Chondrocyte (in vitro differentiated cells): ENCODE data around the gene VAV2. TPM values are rescaled to one million over a fixed set of nuclear protein-coding genes. Genes with fewer than 3 reads are reported as not detected.

ENCODE experiments used
- DNase-seq: peaks from one replicate; pipeline ENCODE4 v3.0.0; 2021; ENCODE audit warnings: mixed read lengths, low spot score
- H3K27ac Mint-ChIP-seq: one replicate; pipeline ENCODE4 v1.8.0; 2021; ENCODE audit warnings: mild to moderate bottlenecking, moderate library complexity, mixed read lengths; ENCODE audit not compliant: unreplicated experiment
- H3K27me3 Mint-ChIP-seq: 2 replicates; pipeline ENCODE4 v1.8.0; 2021; ENCODE audit warnings: low read depth, mixed read lengths
- H3K36me3 Mint-ChIP-seq: 2 replicates; pipeline ENCODE4 v1.8.0; 2021; ENCODE audit warnings: low read depth, mixed read lengths
- H3K4me1 Mint-ChIP-seq: 2 replicates; pipeline ENCODE4 v1.8.0; 2021; ENCODE audit warnings: low read depth, mild to moderate bottlenecking, mixed read lengths
- H3K4me3 Mint-ChIP-seq: one replicate; pipeline ENCODE4 v1.8.0; 2021; ENCODE audit warnings: mild to moderate bottlenecking, moderate library complexity, mixed read lengths; ENCODE audit not compliant: unreplicated experiment
- H3K9me3 Mint-ChIP-seq: 2 replicates; pipeline ENCODE4 v1.8.0; 2021; ENCODE audit warnings: low read depth, mixed read lengths
- CTCF ChIP-seq: fragments of 200-600 bp; sonication (generic); IDR thresholded peaks from 2 replicates; pipeline ENCODE4 v1.5.0; 2021; ENCODE audit warnings: antibody characterized with exemption, mild to moderate bottlenecking, moderate library complexity
- total RNA-seq: library from RNA; stranded (reverse); gene quantifications from 3 replicates; pipeline ENCODE4 v1.2.1, GENCODE V29; 2021

The VAV2 gene
- total RNA-seq, 1 donor from 2014 or later, result 17.7 TPM

DNA sequence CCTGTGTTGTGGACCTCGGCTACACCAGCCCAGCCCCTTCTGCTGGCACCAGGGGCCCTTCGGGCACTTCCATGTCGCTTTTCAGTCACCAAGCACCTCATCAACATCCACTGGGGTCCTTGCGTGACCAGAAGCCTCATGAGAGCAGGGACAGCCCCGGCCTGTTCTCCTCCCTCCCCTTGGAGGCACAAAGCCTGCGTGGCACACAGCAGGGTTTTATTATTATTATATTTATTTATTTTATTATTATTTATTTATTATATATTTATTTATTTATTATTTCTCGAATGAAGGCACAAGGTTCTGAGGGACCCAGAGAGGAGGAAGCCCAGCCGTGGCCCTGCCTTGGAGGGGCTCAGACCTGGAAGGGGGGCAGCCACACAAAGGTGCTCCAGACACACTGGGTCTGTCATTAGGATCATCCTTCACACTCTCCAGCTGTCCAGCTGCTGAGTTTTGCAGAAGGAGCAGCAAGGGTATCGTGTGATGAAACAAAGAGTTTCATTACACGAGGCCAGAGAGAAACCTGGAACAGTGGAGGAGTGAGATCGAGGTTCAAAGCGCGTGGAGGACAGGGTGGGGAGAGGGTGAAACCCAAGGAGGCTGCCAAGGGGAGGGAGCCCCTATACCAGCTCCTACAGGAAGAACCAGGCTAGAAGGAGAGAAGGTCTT, 5.2 kb downstream of the VAV2 start:
- Mint-ChIP-seq H3K27me3 (no peaks in the 10 kb centered on the region), H3K4me1 (peaks cover 20% of the 10 kb centered on the region), H3K36me3 (no peaks in the 10 kb centered on the region), H3K9me3 (no peaks in the 10 kb centered on the region), H3K4me3 (no peak overlapping the region), H3K27ac (peak overlapping the region; percentile 22)
- peak; percentile 50 for DNase-seq
- TF ChIP-seq CTCF, result no peak

- no peak overlapping the region for H3K4me3 Mint-ChIP-seq
- H3K27ac Mint-ChIP-seq, result no peak overlapping the region
- no peaks in the 10 kb centered on the region for H3K9me3 Mint-ChIP-seq
- peak; percentile 51 for DNase-seq
- no peaks in the 10 kb centered on the region for H3K36me3 Mint-ChIP-seq
- no peaks in the 10 kb centered on the region for H3K27me3 Mint-ChIP-seq
- TF ChIP-seq CTCF, result no peak
- H3K4me1 Mint-ChIP-seq, result peaks cover 20% of the 10 kb centered on the region
Observed at GRCh38 chr9:133986061-133986460, 6.1 kb downstream of the VAV2 start.

DNA sequence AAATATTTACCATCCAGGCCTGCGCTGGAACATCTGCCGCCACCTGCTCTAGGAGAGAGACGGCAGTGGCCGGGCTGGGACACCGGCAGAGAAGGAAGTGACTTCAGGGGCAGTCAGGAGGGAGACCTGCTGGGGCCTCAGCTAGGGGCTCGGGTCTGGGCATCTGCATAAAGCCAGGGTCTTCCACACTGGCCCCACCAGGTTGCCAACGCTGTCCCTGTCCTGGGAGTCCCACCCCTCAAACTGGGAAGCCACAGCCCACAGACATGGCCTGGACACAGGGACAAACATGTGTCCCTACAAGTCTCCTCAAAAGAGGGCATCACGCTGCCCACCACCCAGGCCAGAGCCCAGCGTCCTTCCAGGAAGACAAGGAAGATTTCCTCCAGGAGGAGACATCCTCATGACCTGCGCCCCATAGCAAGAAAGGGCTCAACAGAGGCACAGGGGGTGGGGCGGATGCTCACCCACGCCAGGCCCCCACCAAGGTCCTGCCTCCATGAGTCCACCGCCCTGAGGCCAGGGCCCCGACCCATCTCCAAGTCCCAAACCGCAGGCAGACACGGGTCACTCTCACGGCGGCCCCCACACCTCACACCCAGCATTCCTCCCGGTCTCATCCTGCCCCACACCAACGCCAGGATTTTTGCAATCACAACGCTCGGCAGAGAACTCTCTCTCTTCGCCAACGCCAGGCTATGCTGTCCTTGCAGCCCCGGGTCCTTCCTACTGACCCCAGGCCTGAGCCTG, 9.0 kb downstream of the VAV2 start:
- peaks cover 22% of the 10 kb centered on the region for H3K4me1 Mint-ChIP-seq
- H3K27me3 Mint-ChIP-seq, result no peaks in the 10 kb centered on the region
- H3K4me3 Mint-ChIP-seq, result no peak overlapping the region
- no peak overlapping the region for H3K27ac Mint-ChIP-seq
- H3K9me3 Mint-ChIP-seq, result no peaks in the 10 kb centered on the region
- TF ChIP-seq CTCF, result no peak
- H3K36me3 Mint-ChIP-seq, result no peaks in the 10 kb centered on the region
- DNase-seq, result peak; percentile 71

DNA sequence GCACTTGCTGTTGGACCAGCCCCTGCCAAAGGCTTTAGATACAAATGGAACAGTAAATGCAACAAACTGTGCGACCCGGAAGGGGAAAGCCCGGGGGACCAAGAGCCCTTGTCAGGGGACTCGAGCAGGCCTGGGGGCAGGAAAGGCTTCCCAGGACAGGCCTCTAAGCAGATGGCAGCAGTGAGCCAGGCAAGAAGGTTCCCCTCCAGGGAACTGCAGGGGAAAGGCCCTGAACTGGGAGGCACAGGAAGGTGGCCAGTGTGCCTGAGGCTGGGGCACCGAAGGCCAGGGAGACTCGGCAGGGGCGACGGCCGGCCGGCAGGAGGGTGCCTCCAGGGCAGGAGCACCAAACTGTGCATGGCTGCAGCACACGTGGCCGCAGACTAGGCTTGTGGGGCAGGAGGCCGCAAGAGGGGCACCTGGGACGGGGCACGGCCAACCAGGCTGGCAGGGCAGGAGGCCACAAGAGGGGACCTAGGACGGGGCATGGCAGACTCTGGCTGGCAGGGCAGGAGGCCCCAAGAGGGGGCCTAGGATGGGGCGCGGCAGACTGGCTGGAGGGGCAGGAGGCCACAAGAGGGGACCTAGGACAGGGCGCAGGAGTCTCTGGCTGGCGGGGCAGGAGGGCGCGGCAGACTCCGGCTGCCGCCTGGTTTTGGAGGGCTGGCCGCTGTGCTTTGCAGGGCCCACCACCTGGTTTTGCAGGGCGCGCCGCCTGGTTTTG, 10.0 kb downstream of the VAV2 start:
- no peak overlapping the region for H3K27ac Mint-ChIP-seq
- no peaks in the 10 kb centered on the region for H3K9me3 Mint-ChIP-seq
- no peak overlapping the region for H3K4me3 Mint-ChIP-seq
- no peaks in the 10 kb centered on the region for H3K36me3 Mint-ChIP-seq
- no peaks in the 10 kb centered on the region for H3K27me3 Mint-ChIP-seq
- peaks cover 22% of the 10 kb centered on the region for H3K4me1 Mint-ChIP-seq
- no peak for TF ChIP-seq CTCF
- DNase-seq, result peak; percentile 66

- no peaks in the 10 kb centered on the region for H3K9me3 Mint-ChIP-seq
- no peaks in the 10 kb centered on the region for H3K27me3 Mint-ChIP-seq
- H3K4me1 Mint-ChIP-seq, result peaks cover 22% of the 10 kb centered on the region
- no peaks in the 10 kb centered on the region for H3K36me3 Mint-ChIP-seq
- H3K27ac Mint-ChIP-seq, result no peak overlapping the region
- H3K4me3 Mint-ChIP-seq, result no peak overlapping the region
- TF ChIP-seq CTCF, result no peak
- no peak for DNase-seq
Observed at GRCh38 chr9:133981589-133981957, 10.6 kb downstream of the VAV2 start.
